Fibroblast of lung (primary cell): ENCODE data around the gene GLDC.

Source experiments
- EZH2 ChIP-seq: IDR thresholded peaks from 2 replicates; pipeline ENCODE4 v1.5.1; 2012; ENCODE audit warnings: low read length, control low read depth, mild to moderate bottlenecking; ENCODE audit errors: missing control alignments
- TF ChIP-seq, protein P1 (sequence below), 2 donors: IDR thresholded peaks in 1 of 2; conservative IDR thresholded peaks in 1 of 2; 1 replicate in 1 of 2; 2 replicates in 1 of 2; pipeline ENCODE4 v1.5.1; 2011 to 2012; ENCODE audit warnings: low read length in 2 of 2, control low read depth in 1 of 2, inconsistent platforms in 1 of 2, low read depth in 1 of 2, mild to moderate bottlenecking in 1 of 2

DNA sequence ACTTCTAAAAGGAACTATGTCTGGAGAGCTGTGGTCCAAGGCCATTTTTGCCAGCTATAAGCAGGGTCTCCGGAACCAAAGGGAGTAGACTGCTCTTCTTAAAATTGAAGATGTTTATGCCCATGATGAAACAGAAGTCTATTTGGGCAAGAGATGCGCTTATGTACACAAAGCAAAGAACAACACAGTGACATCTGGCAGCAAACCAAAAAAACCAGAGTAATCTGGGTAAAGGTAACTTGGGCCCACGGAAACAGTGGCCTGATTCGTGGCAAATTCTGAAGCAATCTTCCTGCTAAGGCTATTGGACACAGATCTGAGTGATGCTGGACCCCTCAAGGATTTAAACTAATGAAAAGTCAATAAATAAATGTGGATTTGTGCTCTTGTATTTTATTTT is 29.7 kb upstream of the GLDC start:
- no peak for TF ChIP-seq EZH2
- TF ChIP-seq, protein P1, sequence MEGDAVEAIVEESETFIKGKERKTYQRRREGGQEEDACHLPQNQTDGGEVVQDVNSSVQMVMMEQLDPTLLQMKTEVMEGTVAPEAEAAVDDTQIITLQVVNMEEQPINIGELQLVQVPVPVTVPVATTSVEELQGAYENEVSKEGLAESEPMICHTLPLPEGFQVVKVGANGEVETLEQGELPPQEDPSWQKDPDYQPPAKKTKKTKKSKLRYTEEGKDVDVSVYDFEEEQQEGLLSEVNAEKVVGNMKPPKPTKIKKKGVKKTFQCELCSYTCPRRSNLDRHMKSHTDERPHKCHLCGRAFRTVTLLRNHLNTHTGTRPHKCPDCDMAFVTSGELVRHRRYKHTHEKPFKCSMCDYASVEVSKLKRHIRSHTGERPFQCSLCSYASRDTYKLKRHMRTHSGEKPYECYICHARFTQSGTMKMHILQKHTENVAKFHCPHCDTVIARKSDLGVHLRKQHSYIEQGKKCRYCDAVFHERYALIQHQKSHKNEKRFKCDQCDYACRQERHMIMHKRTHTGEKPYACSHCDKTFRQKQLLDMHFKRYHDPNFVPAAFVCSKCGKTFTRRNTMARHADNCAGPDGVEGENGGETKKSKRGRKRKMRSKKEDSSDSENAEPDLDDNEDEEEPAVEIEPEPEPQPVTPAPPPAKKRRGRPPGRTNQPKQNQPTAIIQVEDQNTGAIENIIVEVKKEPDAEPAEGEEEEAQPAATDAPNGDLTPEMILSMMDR (conservative IDR thresholded peaks at IDR 0.05 in 1 of 2, IDR thresholded peaks at IDR 0.05 in 1 of 2; ENCODE audit: low read depth in 1 of 2, low read length in 2 of 2): no peak
